Measurements from ENCODE around the gene PCBD2. TPM values are rescaled to one million over a fixed set of nuclear protein-coding genes. Genes with fewer than 3 reads are reported as not detected.

Gene PCBD2
- total RNA-seq, 2 experiments from 2014 or later = 5.2 to 5.8 TPM

DNA sequence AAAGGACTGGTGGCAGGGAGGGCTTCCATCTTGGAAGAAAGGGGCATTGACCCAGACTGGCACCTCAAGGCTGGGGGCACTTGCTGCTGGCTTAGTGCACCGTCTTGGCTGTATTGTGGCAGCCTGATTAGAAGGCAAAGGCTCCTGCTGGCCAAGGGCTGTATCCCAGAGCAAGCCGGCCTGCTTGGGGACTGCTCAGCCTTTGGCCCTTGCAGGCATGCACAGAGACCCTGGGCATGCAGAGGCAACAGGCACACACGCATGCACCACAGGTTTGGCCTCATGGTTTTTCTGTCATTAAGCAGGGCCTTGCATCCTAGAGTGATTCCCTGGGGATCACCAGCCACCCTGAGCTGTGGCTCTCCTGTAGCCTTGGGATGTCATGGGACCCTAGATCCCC, 100.1 kb downstream of the PCBD2 start:
- no peaks in the 10 kb centered on the region for H3K27me3 Mint-ChIP-seq
- no peak for TF ChIP-seq CTCF (IDR thresholded peaks at IDR 0.05)
- H3K4me1 ChIP-seq (ENCODE audit: insufficient read depth, low read length) = no peaks in the 10 kb centered on the region

GRCh38 chr5:135007305-135007704, 102.4 kb downstream of the PCBD2 start:
- no peak for TF ChIP-seq CTCF (IDR thresholded peaks at IDR 0.05)
- H3K27ac Mint-ChIP-seq = no peak overlapping the region
- DNase-seq = peak in 1 of 14 experiments; percentile 1
- ChIA-PET CTCF (no interaction called here), POLR2A (no interaction called here)
- no peaks in the 10 kb centered on the region for H3K36me3 Mint-ChIP-seq (ENCODE audit: low read depth)
- no peaks in the 10 kb centered on the region for H3K27me3 ChIP-seq (ENCODE audit: control insufficient read depth in 1 of 2, insufficient read depth in 2 of 2, low read length in 2 of 2)
- no peaks in the 10 kb centered on the region for H3K27me3 Mint-ChIP-seq
- no peak for ATAC-seq (ENCODE audit: poor library complexity)
- H3K4me1 ChIP-seq (ENCODE audit: insufficient read depth, low read length) = no peaks in the 10 kb centered on the region
- no peak overlapping the region for H3K27ac ChIP-seq (ENCODE audit: low read depth in 1 of 2, low read length in 2 of 2)
- H3K9me3 ChIP-seq (ENCODE audit: control insufficient read depth in 1 of 2, insufficient read depth in 1 of 2, low read length in 2 of 2) = peaks cover 0 to 6% of the 10 kb centered on the region in 2 experiments
- intact Hi-C loops (cut with DNase I, micrococcal nuclease) = no loop called here
- H3K4me3 Mint-ChIP-seq = no peak overlapping the region
- H3K4me1 Mint-ChIP-seq (ENCODE audit: low read depth) = no peaks in the 10 kb centered on the region
- no peaks in the 10 kb centered on the region for H3K36me3 ChIP-seq (ENCODE audit: insufficient read depth, low read length)
- no peaks in the 10 kb centered on the region for H3K9me3 Mint-ChIP-seq
- no peak overlapping the region for H3K4me3 ChIP-seq (ENCODE audit: low read length)

More for the DNA sequence above, 100.1 kb downstream of the PCBD2 start:
- H3K4me3 Mint-ChIP-seq = no peak overlapping the region
- H3K36me3 Mint-ChIP-seq (ENCODE audit: low read depth) = no peaks in the 10 kb centered on the region
- H3K9me3 ChIP-seq (ENCODE audit: control insufficient read depth in 1 of 2, insufficient read depth in 1 of 2, low read length in 2 of 2) = peaks cover 0 to 6% of the 10 kb centered on the region in 2 experiments
- H3K27ac Mint-ChIP-seq = no peak overlapping the region
- ATAC-seq (ENCODE audit: poor library complexity) (no peak), DNase-seq (no peak)
- intact Hi-C loops (cut with DNase I, micrococcal nuclease) = no loop called here
- H3K9me3 Mint-ChIP-seq = no peaks in the 10 kb centered on the region
- ChIA-PET CTCF (no interaction called here), POLR2A (no interaction called here)
- no peak overlapping the region for H3K27ac ChIP-seq (ENCODE audit: low read depth in 1 of 2, low read length in 2 of 2)
- H3K36me3 ChIP-seq (ENCODE audit: insufficient read depth, low read length) = no peaks in the 10 kb centered on the region
- H3K4me1 Mint-ChIP-seq (ENCODE audit: low read depth) = no peaks in the 10 kb centered on the region
- H3K4me3 ChIP-seq (ENCODE audit: low read length) = no peak overlapping the region
- H3K27me3 ChIP-seq (ENCODE audit: control insufficient read depth in 1 of 2, insufficient read depth in 2 of 2, low read length in 2 of 2) = no peaks in the 10 kb centered on the region

DNA sequence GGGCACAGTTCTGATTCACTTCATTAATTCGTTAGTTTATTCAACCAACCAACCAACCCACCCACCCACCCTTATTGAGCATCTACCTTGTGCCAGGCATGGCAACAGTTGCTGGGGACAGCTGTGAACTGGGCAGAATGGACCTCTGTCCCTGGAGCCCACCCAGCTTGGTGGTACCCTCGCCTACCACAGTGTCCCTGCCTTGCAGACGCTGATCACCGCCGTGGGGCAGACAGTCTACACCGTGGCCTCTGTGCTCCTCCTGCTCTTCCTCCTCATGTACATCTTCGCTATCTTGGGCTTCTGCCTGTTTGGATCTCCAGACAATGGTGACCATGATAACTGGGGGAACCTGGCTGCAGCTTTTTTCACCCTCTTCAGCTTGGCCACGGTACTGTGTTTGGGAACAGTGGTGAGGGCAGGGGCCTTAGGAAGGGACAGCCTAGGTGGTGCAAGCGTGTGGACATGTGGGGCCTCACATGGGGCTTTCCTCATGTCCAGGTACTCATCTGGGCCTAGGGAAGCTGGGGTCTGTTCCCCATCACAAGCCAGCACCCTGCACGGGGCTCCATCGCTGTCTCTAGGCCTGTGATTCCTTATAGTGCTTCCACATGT, 102.9 kb downstream of the PCBD2 start:
- no peaks in the 10 kb centered on the region for H3K27me3 Mint-ChIP-seq
- no peak overlapping the region for H3K27ac ChIP-seq (ENCODE audit: low read depth in 1 of 2, low read length in 2 of 2)
- no peaks in the 10 kb centered on the region for H3K27me3 ChIP-seq (ENCODE audit: control insufficient read depth in 1 of 2, insufficient read depth in 2 of 2, low read length in 2 of 2)
- no peaks in the 10 kb centered on the region for H3K4me1 ChIP-seq (ENCODE audit: insufficient read depth, low read length)
- no peak for TF ChIP-seq CTCF (IDR thresholded peaks at IDR 0.05)
- no peak for ATAC-seq (ENCODE audit: poor library complexity)
- peaks cover 0 to 6% of the 10 kb centered on the region in 2 experiments for H3K9me3 ChIP-seq (ENCODE audit: control insufficient read depth in 1 of 2, insufficient read depth in 1 of 2, low read length in 2 of 2)
- ChIA-PET POLR2A (no interaction called here), CTCF (no interaction called here)
- no peaks in the 10 kb centered on the region for H3K36me3 Mint-ChIP-seq (ENCODE audit: low read depth)
- no peaks in the 10 kb centered on the region for H3K36me3 ChIP-seq (ENCODE audit: insufficient read depth, low read length)
- H3K4me3 Mint-ChIP-seq = no peak overlapping the region
- no peak overlapping the region for H3K27ac Mint-ChIP-seq
- intact Hi-C loops (cut with DNase I, micrococcal nuclease) = no loop called here
- no peaks in the 10 kb centered on the region for H3K9me3 Mint-ChIP-seq
- H3K4me3 ChIP-seq (ENCODE audit: low read length) = no peak overlapping the region
- H3K4me1 Mint-ChIP-seq (ENCODE audit: low read depth) = no peaks in the 10 kb centered on the region
- peak in 1 of 14 experiments; percentile 4 for DNase-seq
